ENCODE measurements around the gene CCL22. TPM values are rescaled to one million over a fixed set of nuclear protein-coding genes. Genes with fewer than 3 reads are reported as not detected.

Gene CCL22
- total RNA-seq, 1 donor from 2014 or later, result not detected

- DNase-seq (ENCODE audit: low spot score), result no peak
- Mint-ChIP-seq H3K27ac (peak overlapping the region; percentile 74), H3K9me3 (no peaks in the 10 kb centered on the region), H3K4me3 (no peak overlapping the region), H3K27me3 (ENCODE audit: insufficient read depth, low read depth) (no peaks in the 10 kb centered on the region), H3K36me3 (no peaks in the 10 kb centered on the region), H3K4me1 (peaks cover 10% of the 10 kb centered on the region)
- Histone ChIP-seq H3K79me2 (ENCODE audit: low read depth) (no peaks in the 10 kb centered on the region), H3K27ac (no peak overlapping the region), H3K4me2 (no peak overlapping the region), H4K20me1 (ENCODE audit: low read depth) (no peaks in the 10 kb centered on the region), H3K4me1 (peaks cover 6% of the 10 kb centered on the region), H2AFZ (replicated peaks) (no peak overlapping the region), H3K9ac (no peak overlapping the region), H3K36me3 (no peaks in the 10 kb centered on the region), H3F3A (ENCODE audit: low read depth) (no peaks in the 10 kb centered on the region), H3K4me3 (no peak overlapping the region), H3K27me3 (no peaks in the 10 kb centered on the region), H3K9me3 (ENCODE audit: low read depth) (no peaks in the 10 kb centered on the region)
- no peak for TF ChIP-seq CTCF (IDR thresholded peaks at IDR 0.05)
- no peak for TF ChIP-seq EZH2 (IDR thresholded peaks at IDR 0.05)
- TF ChIP-seq EZH2phosphoT487 (IDR thresholded peaks at IDR 0.05), result no peak
Measured at GRCh38 chr16:57314161-57314785, 44.3 kb upstream of the CCL22 start.

- no peak overlapping the region for H3K4me3 Mint-ChIP-seq
- H3K4me2 ChIP-seq, result no peak overlapping the region
- H3K9me3 ChIP-seq (ENCODE audit: low read depth), result no peaks in the 10 kb centered on the region
- DNase-seq (ENCODE audit: low spot score), result no peak
- H3K4me1 Mint-ChIP-seq, result peaks cover 10% of the 10 kb centered on the region
- H3K27me3 ChIP-seq, result no peaks in the 10 kb centered on the region
- no peaks in the 10 kb centered on the region for H4K20me1 ChIP-seq (ENCODE audit: low read depth)
- no peaks in the 10 kb centered on the region for H3K36me3 ChIP-seq
- no peaks in the 10 kb centered on the region for H3K27me3 Mint-ChIP-seq (ENCODE audit: insufficient read depth, low read depth)
- no peaks in the 10 kb centered on the region for H3K9me3 Mint-ChIP-seq
- H3K79me2 ChIP-seq (ENCODE audit: low read depth), result no peaks in the 10 kb centered on the region
- no peak overlapping the region for H3K27ac Mint-ChIP-seq
- peaks cover 6% of the 10 kb centered on the region for H3K4me1 ChIP-seq
- no peak overlapping the region for H2AFZ ChIP-seq (replicated peaks)
- no peak overlapping the region for H3K27ac ChIP-seq
- H3K9ac ChIP-seq, result no peak overlapping the region
- H3K36me3 Mint-ChIP-seq, result no peaks in the 10 kb centered on the region
- no peaks in the 10 kb centered on the region for H3F3A ChIP-seq (ENCODE audit: low read depth)
- TF ChIP-seq EZH2 (IDR thresholded peaks at IDR 0.05) (no peak), EZH2phosphoT487 (IDR thresholded peaks at IDR 0.05) (no peak), CTCF (IDR thresholded peaks at IDR 0.05) (no peak)
- H3K4me3 ChIP-seq, result no peak overlapping the region
Measured at GRCh38 chr16:57315416-57315815, 43.2 kb upstream of the CCL22 start.

- H3K4me1 Mint-ChIP-seq, result peaks cover 13% of the 10 kb centered on the region
- Histone ChIP-seq H3K79me2 (ENCODE audit: low read depth) (no peaks in the 10 kb centered on the region), H3K4me1 (peaks cover 6% of the 10 kb centered on the region), H3K4me2 (no peak overlapping the region), H2AFZ (replicated peaks) (no peak overlapping the region), H3K36me3 (no peaks in the 10 kb centered on the region), H3K9ac (no peak overlapping the region), H4K20me1 (ENCODE audit: low read depth) (no peaks in the 10 kb centered on the region), H3K27ac (no peak overlapping the region), H3K27me3 (no peaks in the 10 kb centered on the region), H3F3A (ENCODE audit: low read depth) (no peaks in the 10 kb centered on the region), H3K4me3 (no peak overlapping the region), H3K9me3 (ENCODE audit: low read depth) (no peaks in the 10 kb centered on the region)
- TF ChIP-seq CTCF (IDR thresholded peaks at IDR 0.05) (no peak), EZH2 (IDR thresholded peaks at IDR 0.05) (no peak), EZH2phosphoT487 (IDR thresholded peaks at IDR 0.05) (no peak)
- peak overlapping the region; percentile 78 for H3K27ac Mint-ChIP-seq
- no peak for DNase-seq (ENCODE audit: low spot score)
- H3K9me3 Mint-ChIP-seq, result no peaks in the 10 kb centered on the region
- H3K4me3 Mint-ChIP-seq, result no peak overlapping the region
- H3K36me3 Mint-ChIP-seq, result no peaks in the 10 kb centered on the region
- peaks cover 2% of the 10 kb centered on the region for H3K27me3 Mint-ChIP-seq (ENCODE audit: insufficient read depth, low read depth)
Measured at GRCh38 chr16:57316390-57317017, 42.1 kb upstream of the CCL22 start.

Data from neural progenitor cell (in vitro differentiated cells).